ENCODE results near the gene SAMMSON. TPM values are rescaled to one million over a fixed set of nuclear protein-coding genes. Genes with fewer than 3 reads are reported as not detected.

Gene SAMMSON
- total RNA-seq: not detected in 2 replicates

DNA sequence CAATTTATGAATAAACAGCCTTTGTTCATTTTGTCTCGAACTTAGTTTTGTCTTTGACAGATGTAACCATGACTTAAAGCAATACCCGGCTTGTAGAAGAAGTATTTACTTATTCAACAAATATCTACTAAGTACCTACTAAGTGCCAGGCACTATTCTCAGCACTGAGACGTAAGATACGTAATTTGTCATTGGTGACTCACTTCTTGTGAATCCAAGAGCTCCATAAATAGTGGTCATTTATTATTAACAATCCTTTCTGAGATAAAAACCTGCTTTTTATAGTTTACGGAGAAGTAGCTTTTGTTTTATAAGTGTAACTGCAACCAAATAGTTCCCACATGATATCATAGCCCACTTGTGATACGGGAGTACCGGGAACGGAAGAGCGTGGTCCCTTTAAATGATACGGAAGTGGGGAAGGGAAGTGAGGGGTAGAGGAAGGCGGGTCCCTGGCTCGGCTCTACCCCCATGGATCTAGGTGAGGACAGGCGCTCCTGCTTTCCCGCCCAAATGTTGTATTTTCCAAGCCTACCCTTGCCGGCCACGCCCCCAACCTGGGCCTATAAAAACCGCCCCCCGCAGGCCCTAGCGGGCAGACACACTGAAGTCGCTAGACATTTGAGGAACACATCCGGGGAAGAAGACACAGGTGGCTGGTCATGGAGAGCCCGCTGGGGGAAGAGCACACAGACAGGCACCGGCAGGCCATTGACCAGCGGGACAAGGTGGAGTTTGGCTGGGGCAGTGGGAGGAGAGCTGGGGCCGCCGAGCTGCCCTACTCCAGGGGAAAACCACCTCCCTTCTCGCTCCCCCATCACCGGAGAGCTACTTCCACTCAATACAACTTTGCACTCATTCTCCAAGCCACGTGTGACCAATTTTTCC, at the start of gene SAMMSON:
Gene SAMMSON (plus strand): TSS at position 594 of the 888 bp plus-strand sequence.
- H3K27me3 ChIP-seq (ENCODE audit: control insufficient read depth, insufficient read depth, low read length): no peaks in the 10 kb centered on the region
- DNase-seq (ENCODE audit: low read depth): no peak
- TF ChIP-seq, protein P1, sequence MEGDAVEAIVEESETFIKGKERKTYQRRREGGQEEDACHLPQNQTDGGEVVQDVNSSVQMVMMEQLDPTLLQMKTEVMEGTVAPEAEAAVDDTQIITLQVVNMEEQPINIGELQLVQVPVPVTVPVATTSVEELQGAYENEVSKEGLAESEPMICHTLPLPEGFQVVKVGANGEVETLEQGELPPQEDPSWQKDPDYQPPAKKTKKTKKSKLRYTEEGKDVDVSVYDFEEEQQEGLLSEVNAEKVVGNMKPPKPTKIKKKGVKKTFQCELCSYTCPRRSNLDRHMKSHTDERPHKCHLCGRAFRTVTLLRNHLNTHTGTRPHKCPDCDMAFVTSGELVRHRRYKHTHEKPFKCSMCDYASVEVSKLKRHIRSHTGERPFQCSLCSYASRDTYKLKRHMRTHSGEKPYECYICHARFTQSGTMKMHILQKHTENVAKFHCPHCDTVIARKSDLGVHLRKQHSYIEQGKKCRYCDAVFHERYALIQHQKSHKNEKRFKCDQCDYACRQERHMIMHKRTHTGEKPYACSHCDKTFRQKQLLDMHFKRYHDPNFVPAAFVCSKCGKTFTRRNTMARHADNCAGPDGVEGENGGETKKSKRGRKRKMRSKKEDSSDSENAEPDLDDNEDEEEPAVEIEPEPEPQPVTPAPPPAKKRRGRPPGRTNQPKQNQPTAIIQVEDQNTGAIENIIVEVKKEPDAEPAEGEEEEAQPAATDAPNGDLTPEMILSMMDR (IDR thresholded peaks at IDR 0.05; ENCODE audit: insufficient read depth, low read length, poor library complexity, severe bottlenecking): no peak
- no peaks in the 10 kb centered on the region for H3K36me3 ChIP-seq (ENCODE audit: control insufficient read depth, insufficient read depth, low read length)
- H3K4me3 ChIP-seq (ENCODE audit: low read depth, low read length): no peak within 1 kb of the TSS

DNA sequence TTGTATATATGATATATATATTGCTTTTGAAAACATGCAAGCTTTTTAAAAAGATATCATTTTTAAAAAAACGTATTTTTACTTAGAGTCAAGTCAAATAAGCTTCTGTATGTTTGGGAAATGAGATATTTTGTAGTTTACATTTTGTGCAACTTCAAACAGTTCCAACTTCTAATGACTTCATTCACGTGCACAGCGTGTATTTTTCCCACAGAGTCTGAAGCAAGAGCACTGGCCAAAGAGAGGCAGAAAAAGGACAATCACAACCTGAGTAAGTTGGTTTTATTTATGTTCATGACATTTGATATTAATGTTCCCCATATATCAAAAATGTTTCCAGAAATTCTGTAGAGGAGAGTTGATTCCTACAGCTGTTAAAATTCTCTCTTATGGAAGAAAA, 47.9 kb upstream of the SAMMSON start:
- TF ChIP-seq, protein P1 (IDR thresholded peaks at IDR 0.05; ENCODE audit: insufficient read depth, low read length, poor library complexity, severe bottlenecking): no peak
- H3K27me3 ChIP-seq (ENCODE audit: control insufficient read depth, insufficient read depth, low read length): no peaks in the 10 kb centered on the region
- H3K36me3 ChIP-seq (ENCODE audit: control insufficient read depth, insufficient read depth, low read length): no peaks in the 10 kb centered on the region
- DNase-seq (ENCODE audit: low read depth): no peak
- no peak overlapping the region for H3K4me3 ChIP-seq (ENCODE audit: low read depth, low read length)

DNA sequence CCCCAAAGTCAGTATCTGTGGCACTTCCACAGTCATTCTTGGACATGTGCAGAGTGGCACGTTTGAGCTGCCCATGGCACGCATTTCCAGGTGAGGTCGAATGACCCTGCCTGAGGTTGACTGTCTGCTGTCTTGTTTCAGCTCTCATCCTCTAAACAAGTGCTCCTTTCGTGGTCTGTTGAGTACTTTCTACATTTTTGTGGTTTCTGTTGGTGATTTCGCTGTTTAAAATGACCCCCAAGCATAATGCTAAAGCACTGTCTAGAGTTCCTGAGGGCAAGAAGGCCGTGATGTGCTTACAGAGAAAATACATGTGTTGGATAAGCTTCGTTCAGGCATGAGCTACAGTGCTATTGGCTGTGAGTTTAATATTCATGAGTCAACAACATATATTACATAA, 40.0 kb upstream of the SAMMSON start:
- H3K27me3 ChIP-seq (ENCODE audit: control insufficient read depth, insufficient read depth, low read length): no peaks in the 10 kb centered on the region
- peaks cover 3% of the 10 kb centered on the region for H3K36me3 ChIP-seq (ENCODE audit: control insufficient read depth, insufficient read depth, low read length)
- no peak for DNase-seq (ENCODE audit: low read depth)
- TF ChIP-seq, protein P1 (IDR thresholded peaks at IDR 0.05; ENCODE audit: insufficient read depth, low read length, poor library complexity, severe bottlenecking): no peak
- H3K4me3 ChIP-seq (ENCODE audit: low read depth, low read length): no peak overlapping the region

DNA sequence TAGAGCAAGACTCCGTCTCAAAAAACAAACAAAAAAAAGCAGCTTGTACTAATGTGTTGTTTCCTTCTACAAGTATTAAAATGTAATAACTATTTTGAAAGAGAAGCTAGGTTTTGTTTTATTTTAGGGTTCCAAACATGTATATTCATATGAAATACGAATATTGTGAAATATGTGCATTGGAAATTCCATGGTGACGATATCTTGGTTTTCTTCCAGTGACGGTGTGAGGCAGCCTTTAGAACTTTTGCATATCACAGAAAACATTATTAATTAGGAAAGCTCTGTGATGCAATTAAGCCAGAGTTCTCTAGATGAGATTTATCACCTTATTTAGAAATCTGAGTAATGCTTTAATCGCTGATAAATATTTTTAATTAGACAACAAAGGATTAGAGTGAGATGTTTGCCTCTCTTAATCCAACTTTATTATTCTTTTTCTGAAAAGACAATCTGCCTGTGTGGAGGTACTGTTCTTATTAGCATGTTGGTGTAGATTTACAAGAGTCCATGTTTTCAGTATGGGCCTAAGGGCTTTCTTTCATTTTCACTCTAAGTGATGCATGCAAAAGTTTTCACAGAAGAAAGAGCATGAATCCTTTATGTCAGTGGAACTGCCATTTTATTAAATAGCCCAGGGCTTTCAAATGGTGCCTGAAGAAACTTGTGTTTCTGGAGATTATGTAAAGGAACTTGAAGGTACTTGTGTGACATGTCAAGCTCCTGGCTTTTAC, 37.7 kb upstream of the SAMMSON start:
- TF ChIP-seq, protein P1 (IDR thresholded peaks at IDR 0.05; ENCODE audit: insufficient read depth, low read length, poor library complexity, severe bottlenecking): no peak
- Histone ChIP-seq H3K36me3 (ENCODE audit: control insufficient read depth, insufficient read depth, low read length) (peaks cover 6% of the 10 kb centered on the region), H3K27me3 (ENCODE audit: control insufficient read depth, insufficient read depth, low read length) (no peaks in the 10 kb centered on the region), H3K4me3 (ENCODE audit: low read depth, low read length) (no peak overlapping the region)
- no peak for DNase-seq (ENCODE audit: low read depth)

DNA sequence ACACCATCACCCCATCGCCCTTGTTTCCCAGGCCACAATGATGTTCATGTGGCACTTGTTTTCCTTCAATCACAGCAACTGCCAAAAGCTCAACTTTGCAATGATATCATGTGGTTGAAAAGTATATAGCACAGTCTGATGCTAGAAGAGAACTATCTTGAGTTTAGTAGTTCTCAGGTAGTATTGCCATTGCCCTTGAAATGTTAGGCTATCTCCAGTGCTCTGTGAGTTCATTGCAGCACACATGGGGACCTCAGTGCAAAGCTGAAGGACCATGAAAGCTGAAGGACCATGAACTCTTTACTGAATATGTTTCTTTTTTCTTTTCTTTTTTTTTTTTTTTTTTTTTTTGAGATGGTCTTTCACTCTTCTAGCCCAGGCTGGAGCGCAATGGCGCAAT, 35.9 kb upstream of the SAMMSON start:
- no peak overlapping the region for H3K4me3 ChIP-seq (ENCODE audit: low read depth, low read length)
- H3K36me3 ChIP-seq (ENCODE audit: control insufficient read depth, insufficient read depth, low read length): peaks cover 6% of the 10 kb centered on the region
- H3K27me3 ChIP-seq (ENCODE audit: control insufficient read depth, insufficient read depth, low read length): no peaks in the 10 kb centered on the region
- TF ChIP-seq, protein P1 (IDR thresholded peaks at IDR 0.05; ENCODE audit: insufficient read depth, low read length, poor library complexity, severe bottlenecking): no peak
- DNase-seq (ENCODE audit: low read depth): no peak

Data from kidney epithelial cell (primary cell).